K562 (cell line): ENCODE measurements around the gene MMP2. TPM values are rescaled to one million over a fixed set of nuclear protein-coding genes. Genes with fewer than 3 reads are reported as not detected.
A peak's percentile ranks its signal among the peaks of the same experiment; 100 is the strongest.

Experiments
- DPF2 ChIP-seq: fragments of 450-650 bp; IDR thresholded peaks from 2 replicates; pipeline ENCODE4 v1.6.1; 2016
- MAFK ChIP-seq: IDR thresholded peaks from 2 replicates; pipeline ENCODE4 v1.6.1; 2011; ENCODE audit warnings: low read length, improper control_type of control experiment
- POLR2G ChIP-seq: fragments of 200-400 bp; formaldehyde crosslinking; IDR thresholded peaks from 2 replicates; pipeline ENCODE4 v1.6.1; 2017; ENCODE audit warnings: low read depth, mild to moderate bottlenecking, antibody characterized with exemption, low read length, moderate library complexity
- SRSF9 ChIP-seq: fragments of 200-400 bp; formaldehyde crosslinking; IDR thresholded peaks from 2 replicates; pipeline ENCODE4 v1.6.1; 2017; ENCODE audit warnings: low read depth, low read length, borderline replicate concordance
- TEAD4 ChIP-seq, 2 experiments: sonication (generic) in 1 of 2; formaldehyde crosslinking in 1 of 2; IDR thresholded peaks; 2 replicates each; pipeline versions ENCODE4 v1.6.1 to v1.8.0; 2012 to 2022; ENCODE audit warnings: borderline replicate concordance in 1 of 2, inconsistent platforms in 1 of 2, low read length in 1 of 2, mild to moderate bottlenecking in 1 of 2, missing genetic modification reagents in 1 of 2
- ZBED1 ChIP-seq: IDR thresholded peaks from 2 replicates; pipeline ENCODE4 v1.6.1; 2014
- polyA plus RNA-seq, 8 experiments: library from polyadenylated mRNA; depleted of rRNA in 4 of 8; stranded (reverse) in 5 of 8; unstranded in 3 of 8; fragments of >200 nt; fragmentation: Nextera tagmentation in 2 of 8; fragmentation: Illumina TruSeq in 1 of 8; extraction: Ambion mirVana in 2 of 8; extraction: Trizol in 1 of 8; gene quantifications; 2 replicates each; pipeline versions ENCODE4 v1.2.1 to v1.2.3, GENCODE V29; 2011 to 2014; ENCODE audit warnings: inconsistent platforms in 1 of 8, missing spikeins in 1 of 8
- total RNA-seq, 7 experiments: library from RNA; depleted of rRNA in 6 of 7; stranded (reverse); fragments of >200 nt in 6 of 7; fragmentation: Illumina TruSeq in 2 of 7; extraction: Trizol in 2 of 7; gene quantifications; 2 replicates each; pipeline versions ENCODE4 v1.2.1 to v1.2.3, GENCODE V29; 2011 to 2021; ENCODE audit warnings: low replicate concordance in 1 of 7
- TF ChIP-seq, protein P1 (sequence below): sonication (generic); formaldehyde crosslinking; IDR thresholded peaks from 2 replicates; pipeline ENCODE4 v1.8.0; 2022; ENCODE audit warnings: mild to moderate bottlenecking, missing genetic modification reagents
- TF ChIP-seq, protein P2 (sequence below), 3 experiments: IDR thresholded peaks in 2 of 3; conservative IDR thresholded peaks in 1 of 3; 2 replicates each; pipeline ENCODE4 v1.5.1; 2011 to 2012; ENCODE audit warnings: low read length in 3 of 3, mild to moderate bottlenecking in 3 of 3, control low read depth in 2 of 3, improper control_type of control experiment in 1 of 3, inconsistent platforms in 1 of 3, low read depth in 1 of 3, mixed read lengths in 1 of 3, moderate library complexity in 1 of 3; ENCODE audit not compliant: insufficient read depth in 2 of 3
- TF ChIP-seq, protein P3 (sequence below): fragments of 200-800 bp; sonication (Bioruptor generic); IDR thresholded peaks from 2 replicates; pipeline ENCODE4 v1.6.1; 2017; ENCODE audit warnings: missing genetic modification characterization, missing compliant biosample characterization
- TF ChIP-seq, protein P4 (sequence below): fragments of 250-450 bp; sonication (Bioruptor Pico); IDR thresholded peaks from 2 replicates; pipeline ENCODE4 v1.9.0; 2021; ENCODE audit warnings: mild to moderate bottlenecking, inconsistent platforms
- TF ChIP-seq, protein P5 (sequence below): fragments of 250-450 bp; sonication (Bioruptor Pico); IDR thresholded peaks from 2 replicates; pipeline ENCODE4 v1.5.0; 2021; ENCODE audit warnings: mild to moderate bottlenecking, moderate library complexity

Gene MMP2
- total and polyA plus RNA-seq, 9 of the 15 experiments (the other 6 are each of a cell fraction or from before 2014, with no cell fraction given) = 0.05 to 0.53 TPM; not detected in 7

DNA sequence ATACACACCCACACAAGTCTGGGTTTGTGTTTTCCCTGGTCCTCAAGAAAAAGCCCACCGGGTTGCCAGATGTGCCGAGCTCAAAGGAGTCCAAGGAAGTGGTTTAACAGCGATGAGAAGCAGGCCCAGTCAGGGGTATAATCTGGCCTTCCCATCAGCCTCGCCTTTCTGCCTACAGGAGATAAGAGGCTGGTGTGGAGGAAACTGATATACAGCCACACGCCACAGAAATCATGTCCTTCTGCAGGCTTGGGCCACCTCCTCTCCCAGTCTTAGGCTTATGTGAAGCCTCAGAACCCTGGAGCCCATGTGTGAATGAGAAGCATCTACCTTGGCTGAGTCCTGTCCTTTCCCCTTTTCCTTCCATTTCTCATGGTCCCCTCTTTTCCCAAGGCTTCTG, 43.6 kb upstream of the MMP2 start (continued):
- TF ChIP-seq, protein P1, sequence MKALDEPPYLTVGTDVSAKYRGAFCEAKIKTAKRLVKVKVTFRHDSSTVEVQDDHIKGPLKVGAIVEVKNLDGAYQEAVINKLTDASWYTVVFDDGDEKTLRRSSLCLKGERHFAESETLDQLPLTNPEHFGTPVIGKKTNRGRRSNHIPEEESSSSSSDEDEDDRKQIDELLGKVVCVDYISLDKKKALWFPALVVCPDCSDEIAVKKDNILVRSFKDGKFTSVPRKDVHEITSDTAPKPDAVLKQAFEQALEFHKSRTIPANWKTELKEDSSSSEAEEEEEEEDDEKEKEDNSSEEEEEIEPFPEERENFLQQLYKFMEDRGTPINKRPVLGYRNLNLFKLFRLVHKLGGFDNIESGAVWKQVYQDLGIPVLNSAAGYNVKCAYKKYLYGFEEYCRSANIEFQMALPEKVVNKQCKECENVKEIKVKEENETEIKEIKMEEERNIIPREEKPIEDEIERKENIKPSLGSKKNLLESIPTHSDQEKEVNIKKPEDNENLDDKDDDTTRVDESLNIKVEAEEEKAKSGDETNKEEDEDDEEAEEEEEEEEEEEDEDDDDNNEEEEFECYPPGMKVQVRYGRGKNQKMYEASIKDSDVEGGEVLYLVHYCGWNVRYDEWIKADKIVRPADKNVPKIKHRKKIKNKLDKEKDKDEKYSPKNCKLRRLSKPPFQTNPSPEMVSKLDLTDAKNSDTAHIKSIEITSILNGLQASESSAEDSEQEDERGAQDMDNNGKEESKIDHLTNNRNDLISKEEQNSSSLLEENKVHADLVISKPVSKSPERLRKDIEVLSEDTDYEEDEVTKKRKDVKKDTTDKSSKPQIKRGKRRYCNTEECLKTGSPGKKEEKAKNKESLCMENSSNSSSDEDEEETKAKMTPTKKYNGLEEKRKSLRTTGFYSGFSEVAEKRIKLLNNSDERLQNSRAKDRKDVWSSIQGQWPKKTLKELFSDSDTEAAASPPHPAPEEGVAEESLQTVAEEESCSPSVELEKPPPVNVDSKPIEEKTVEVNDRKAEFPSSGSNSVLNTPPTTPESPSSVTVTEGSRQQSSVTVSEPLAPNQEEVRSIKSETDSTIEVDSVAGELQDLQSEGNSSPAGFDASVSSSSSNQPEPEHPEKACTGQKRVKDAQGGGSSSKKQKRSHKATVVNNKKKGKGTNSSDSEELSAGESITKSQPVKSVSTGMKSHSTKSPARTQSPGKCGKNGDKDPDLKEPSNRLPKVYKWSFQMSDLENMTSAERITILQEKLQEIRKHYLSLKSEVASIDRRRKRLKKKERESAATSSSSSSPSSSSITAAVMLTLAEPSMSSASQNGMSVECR (CRISPR knock-in tag) = no peak
- TF ChIP-seq MAFK = no peak
- TF ChIP-seq TEAD4 (IDR thresholded peaks at IDR 0.05; ENCODE audit: low read length) = peak; percentile 96
- no peak for TF ChIP-seq TEAD4 (CRISPR knock-in tag; IDR thresholded peaks at IDR 0.05; ENCODE audit: borderline replicate concordance)
- TF ChIP-seq, protein P2, sequence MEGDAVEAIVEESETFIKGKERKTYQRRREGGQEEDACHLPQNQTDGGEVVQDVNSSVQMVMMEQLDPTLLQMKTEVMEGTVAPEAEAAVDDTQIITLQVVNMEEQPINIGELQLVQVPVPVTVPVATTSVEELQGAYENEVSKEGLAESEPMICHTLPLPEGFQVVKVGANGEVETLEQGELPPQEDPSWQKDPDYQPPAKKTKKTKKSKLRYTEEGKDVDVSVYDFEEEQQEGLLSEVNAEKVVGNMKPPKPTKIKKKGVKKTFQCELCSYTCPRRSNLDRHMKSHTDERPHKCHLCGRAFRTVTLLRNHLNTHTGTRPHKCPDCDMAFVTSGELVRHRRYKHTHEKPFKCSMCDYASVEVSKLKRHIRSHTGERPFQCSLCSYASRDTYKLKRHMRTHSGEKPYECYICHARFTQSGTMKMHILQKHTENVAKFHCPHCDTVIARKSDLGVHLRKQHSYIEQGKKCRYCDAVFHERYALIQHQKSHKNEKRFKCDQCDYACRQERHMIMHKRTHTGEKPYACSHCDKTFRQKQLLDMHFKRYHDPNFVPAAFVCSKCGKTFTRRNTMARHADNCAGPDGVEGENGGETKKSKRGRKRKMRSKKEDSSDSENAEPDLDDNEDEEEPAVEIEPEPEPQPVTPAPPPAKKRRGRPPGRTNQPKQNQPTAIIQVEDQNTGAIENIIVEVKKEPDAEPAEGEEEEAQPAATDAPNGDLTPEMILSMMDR (IDR thresholded peaks at IDR 0.05 in 2 of 3, conservative IDR thresholded peaks at IDR 0.05 in 1 of 3; ENCODE audit: insufficient read depth in 2 of 3, low read depth in 1 of 3, low read length in 3 of 3) = no peak
- no peak for TF ChIP-seq POLR2G
- TF ChIP-seq, protein P3, sequence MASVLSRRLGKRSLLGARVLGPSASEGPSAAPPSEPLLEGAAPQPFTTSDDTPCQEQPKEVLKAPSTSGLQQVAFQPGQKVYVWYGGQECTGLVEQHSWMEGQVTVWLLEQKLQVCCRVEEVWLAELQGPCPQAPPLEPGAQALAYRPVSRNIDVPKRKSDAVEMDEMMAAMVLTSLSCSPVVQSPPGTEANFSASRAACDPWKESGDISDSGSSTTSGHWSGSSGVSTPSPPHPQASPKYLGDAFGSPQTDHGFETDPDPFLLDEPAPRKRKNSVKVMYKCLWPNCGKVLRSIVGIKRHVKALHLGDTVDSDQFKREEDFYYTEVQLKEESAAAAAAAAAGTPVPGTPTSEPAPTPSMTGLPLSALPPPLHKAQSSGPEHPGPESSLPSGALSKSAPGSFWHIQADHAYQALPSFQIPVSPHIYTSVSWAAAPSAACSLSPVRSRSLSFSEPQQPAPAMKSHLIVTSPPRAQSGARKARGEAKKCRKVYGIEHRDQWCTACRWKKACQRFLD (CRISPR knock-in tag) = no peak
- TF ChIP-seq, protein P4, sequence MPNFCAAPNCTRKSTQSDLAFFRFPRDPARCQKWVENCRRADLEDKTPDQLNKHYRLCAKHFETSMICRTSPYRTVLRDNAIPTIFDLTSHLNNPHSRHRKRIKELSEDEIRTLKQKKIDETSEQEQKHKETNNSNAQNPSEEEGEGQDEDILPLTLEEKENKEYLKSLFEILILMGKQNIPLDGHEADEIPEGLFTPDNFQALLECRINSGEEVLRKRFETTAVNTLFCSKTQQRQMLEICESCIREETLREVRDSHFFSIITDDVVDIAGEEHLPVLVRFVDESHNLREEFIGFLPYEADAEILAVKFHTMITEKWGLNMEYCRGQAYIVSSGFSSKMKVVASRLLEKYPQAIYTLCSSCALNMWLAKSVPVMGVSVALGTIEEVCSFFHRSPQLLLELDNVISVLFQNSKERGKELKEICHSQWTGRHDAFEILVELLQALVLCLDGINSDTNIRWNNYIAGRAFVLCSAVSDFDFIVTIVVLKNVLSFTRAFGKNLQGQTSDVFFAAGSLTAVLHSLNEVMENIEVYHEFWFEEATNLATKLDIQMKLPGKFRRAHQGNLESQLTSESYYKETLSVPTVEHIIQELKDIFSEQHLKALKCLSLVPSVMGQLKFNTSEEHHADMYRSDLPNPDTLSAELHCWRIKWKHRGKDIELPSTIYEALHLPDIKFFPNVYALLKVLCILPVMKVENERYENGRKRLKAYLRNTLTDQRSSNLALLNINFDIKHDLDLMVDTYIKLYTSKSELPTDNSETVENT (CRISPR knock-in tag) = no peak
- TF ChIP-seq DPF2 = peak; percentile 88
- no peak for TF ChIP-seq SRSF9
- TF ChIP-seq, protein P5, sequence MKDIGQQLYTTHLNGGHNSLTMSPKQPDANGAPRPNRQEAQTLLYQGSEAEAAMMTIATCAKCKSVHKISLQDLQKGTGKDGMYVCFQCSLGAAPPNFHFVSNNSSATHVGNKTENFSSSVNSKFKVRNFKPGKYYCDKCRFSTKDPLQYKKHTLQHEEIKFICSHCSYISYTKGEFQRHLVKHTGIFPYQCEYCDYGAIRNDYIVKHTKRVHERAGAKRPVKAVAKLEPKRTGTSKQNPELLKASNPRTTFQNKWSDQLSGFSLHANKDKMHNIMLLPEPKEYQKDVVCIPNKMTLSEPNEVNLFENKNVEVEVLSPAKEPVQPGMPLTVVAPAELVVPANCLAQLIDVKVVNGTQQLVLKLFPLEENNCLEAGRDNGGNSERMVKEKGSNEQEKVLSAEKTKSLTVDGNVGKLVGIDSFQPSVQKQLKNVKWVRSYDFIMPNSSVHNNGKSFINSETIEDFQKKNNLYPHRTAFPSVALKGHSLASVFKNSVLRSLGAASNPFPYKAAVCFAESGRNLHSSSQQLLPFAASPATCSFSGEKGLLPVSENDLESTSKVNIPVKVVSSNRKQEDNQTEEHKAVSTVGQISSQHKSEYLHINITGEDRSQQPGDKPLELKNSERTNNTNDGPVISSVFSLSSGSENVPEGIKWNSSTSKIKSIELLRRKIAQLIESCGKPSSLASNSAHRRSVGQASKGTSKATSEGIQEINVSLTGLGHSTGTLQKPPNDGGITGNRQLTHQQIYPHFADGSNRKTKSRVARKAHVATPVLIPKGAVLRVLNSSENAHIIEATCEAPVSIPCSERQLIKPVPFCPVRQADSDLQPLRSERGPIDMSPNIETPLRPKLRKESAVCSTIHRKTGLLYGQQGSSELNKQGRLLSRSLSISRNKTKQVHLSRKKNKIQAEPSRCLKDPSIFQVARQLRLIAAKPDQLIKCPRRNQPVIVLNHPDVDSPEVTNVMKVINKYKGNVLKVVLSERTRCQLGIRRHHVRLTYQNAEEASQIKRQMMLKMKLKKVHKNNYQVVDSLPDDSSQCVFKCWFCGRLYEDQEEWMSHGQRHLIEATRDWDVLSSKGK (CRISPR knock-in tag) = no peak
- TF ChIP-seq ZBED1 = no peak
